ENCODE measurements around the gene SNAPC3.

DNA sequence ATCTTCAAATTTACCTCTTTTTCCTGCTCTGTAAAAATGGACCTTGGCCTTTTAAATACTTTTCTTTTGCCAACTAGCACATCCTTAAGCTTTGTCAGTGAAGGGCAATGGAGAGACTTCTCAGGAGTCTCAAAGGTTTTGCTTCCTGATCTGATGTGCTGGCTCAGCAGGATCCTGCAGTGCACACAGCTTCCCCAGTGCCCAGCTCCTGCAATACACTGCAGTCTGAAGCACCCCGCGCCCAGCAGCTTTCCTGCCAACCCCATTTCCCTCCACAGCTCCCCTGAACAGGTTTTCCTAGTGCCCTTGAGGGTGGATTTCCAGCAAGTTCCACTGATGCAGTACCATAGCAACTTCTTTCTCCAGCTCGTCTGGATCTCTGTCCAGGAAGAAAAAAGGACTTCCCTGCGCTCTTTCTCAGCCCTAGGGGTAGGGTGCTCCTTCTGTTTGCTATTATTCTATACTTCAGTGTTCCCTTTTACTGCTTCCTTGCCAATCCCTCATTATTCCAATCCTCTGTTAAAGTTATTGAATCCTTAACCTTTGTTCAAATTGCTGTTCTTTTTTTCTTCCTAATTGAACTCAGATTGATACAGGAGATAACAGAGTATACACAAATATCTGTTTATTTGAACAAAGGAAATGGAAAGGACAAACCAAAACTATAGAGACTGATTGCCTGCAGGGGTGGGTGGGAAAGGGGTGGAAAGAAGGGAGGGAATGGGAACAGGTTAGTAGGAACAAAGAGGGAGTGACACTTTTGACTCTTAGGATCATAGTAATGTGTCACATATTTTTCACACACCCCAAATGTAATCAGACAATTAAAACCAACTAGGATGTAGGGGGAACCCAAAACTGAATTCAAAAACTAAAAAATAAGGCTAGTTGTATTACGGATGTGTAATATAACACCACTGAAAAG is 8.5 kb downstream of the SNAPC3 start:
- TF ChIP-seq, protein P1, sequence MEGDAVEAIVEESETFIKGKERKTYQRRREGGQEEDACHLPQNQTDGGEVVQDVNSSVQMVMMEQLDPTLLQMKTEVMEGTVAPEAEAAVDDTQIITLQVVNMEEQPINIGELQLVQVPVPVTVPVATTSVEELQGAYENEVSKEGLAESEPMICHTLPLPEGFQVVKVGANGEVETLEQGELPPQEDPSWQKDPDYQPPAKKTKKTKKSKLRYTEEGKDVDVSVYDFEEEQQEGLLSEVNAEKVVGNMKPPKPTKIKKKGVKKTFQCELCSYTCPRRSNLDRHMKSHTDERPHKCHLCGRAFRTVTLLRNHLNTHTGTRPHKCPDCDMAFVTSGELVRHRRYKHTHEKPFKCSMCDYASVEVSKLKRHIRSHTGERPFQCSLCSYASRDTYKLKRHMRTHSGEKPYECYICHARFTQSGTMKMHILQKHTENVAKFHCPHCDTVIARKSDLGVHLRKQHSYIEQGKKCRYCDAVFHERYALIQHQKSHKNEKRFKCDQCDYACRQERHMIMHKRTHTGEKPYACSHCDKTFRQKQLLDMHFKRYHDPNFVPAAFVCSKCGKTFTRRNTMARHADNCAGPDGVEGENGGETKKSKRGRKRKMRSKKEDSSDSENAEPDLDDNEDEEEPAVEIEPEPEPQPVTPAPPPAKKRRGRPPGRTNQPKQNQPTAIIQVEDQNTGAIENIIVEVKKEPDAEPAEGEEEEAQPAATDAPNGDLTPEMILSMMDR (IDR thresholded peaks at IDR 0.05 in 2 of 3, conservative IDR thresholded peaks at IDR 0.05 in 1 of 3; ENCODE audit: borderline replicate concordance in 1 of 3, insufficient read depth in 1 of 3, low read depth in 2 of 3, low read length in 2 of 3): no peak
- TF ChIP-seq YY1 (IDR thresholded peaks at IDR 0.05; ENCODE audit: extremely low read depth, insufficient replicate concordance, low read depth, low read length) (no peak), POLR2A (IDR thresholded peaks at IDR 0.05; ENCODE audit: borderline replicate concordance, extremely low read depth, insufficient read depth, insufficient read length) (no peak), EZH2 (IDR thresholded peaks at IDR 0.05) (no peak), EZH2phosphoT487 (IDR thresholded peaks at IDR 0.05; ENCODE audit: borderline replicate concordance) (no peak), JUND (IDR thresholded peaks at IDR 0.05) (no peak), ELF1 (IDR thresholded peaks at IDR 0.05; ENCODE audit: borderline replicate concordance, low read depth) (no peak), SP1 (IDR thresholded peaks at IDR 0.05; ENCODE audit: low read depth) (no peak)
- TF ChIP-seq, protein P2, sequence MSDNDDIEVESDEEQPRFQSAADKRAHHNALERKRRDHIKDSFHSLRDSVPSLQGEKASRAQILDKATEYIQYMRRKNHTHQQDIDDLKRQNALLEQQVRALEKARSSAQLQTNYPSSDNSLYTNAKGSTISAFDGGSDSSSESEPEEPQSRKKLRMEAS (IDR thresholded peaks at IDR 0.05): no peak
